Measurements from ENCODE around the gene CASQ2.
"Not testable (repeated sequence)": the region's sequence is repeated elsewhere in the genome, so short reads cannot be mapped to it uniquely, and the experiment has no call there.

Gene CASQ2

DNA sequence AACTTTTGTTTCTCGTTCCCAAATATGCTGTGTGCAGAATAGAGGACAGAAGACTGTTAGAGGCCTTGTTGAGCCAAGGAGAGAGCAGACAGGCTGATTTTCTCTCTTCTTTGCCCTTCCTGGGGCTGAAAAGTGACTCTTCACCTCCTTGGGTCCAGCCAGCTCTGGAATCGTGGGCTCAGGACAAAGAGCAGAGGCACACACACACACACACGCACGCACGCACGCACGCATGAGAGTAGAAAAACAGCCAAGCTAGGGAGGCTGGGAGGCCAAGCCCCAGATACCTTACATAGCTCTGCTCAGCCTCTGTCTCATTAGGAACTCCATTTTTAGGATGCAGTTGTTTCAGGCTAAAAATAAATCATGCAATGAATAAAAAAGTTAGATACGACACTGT is at the start of gene CASQ2:
Gene CASQ2 (minus strand): TSS at position 166 of the 400 bp plus-strand sequence. CDS start 173 bp downstream, outside the sequence.
- DNase-seq, result no peak

DNA sequence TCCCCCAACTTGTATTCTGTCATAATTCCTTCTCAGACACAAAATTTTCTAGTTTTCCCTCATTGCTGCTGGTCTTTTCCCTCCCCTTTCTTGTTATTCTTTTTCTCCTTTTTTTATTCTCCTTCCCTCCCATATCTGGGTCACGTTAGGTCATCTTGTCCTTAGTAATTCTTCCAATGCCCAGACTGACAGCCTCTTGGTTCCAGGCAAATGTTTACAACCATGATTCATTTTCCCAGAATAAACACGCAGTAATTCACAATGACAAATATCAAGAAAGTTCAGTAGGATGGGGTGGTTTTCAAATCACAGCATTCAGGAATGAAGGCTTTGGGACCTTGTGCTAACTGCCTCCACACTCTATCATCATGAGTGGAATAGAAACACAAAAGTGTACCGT is 47.2 kb upstream of the CASQ2 start:
- no peak for DNase-seq

GRCh38 chr1:115814685-115815398 is 46.3 kb upstream of the CASQ2 start:
- DNase-seq, result no peak

GRCh38 chr1:115813727-115814126 is 45.2 kb upstream of the CASQ2 start:
- no peak for DNase-seq

GRCh38 chr1:115811140-115811828 is 42.8 kb upstream of the CASQ2 start:
- no peak for DNase-seq

DNA sequence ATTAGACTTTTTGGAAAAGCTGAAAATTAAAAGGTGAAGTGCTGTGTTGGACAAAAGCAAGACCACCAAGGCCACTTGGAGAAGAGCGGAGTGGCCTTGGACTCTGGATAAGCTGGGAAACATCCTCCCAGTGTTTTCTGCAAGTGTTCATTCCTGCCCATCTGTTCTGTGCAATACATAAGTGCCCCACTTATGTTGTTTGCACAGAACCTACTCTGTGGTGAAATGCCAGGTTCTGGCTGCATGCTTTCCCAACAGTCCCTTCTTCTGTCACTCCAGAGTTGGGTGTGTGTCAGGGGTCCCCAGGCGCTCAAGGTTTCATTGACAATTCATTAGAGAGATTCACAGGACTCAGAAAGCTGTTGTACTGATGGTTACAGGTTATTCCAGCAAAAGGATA is 42.1 kb upstream of the CASQ2 start:
- DNase-seq, result no peak

DNA sequence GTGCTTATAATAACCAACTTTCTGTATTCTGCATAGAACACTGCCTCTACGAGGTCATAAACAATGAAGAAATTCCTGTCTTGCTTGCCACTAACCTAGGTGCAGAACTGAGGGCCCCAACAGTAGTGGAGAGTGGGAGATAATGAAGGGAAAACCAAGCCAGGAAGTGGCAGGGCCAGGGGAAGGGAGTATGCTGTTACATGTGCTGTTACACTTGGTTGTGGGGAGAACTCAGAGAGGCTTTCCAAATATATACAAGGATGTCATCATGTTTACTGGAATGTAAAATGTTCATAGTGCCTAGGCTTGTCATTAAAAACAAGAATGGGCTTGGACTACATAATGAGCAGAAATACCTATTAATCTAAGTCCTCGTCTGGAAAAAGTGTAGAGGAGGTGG is 41.3 kb upstream of the CASQ2 start:
- no peak for DNase-seq

GRCh38 chr1:115809076-115809475 is 40.6 kb upstream of the CASQ2 start:
- DNase-seq, result no peak

DNA sequence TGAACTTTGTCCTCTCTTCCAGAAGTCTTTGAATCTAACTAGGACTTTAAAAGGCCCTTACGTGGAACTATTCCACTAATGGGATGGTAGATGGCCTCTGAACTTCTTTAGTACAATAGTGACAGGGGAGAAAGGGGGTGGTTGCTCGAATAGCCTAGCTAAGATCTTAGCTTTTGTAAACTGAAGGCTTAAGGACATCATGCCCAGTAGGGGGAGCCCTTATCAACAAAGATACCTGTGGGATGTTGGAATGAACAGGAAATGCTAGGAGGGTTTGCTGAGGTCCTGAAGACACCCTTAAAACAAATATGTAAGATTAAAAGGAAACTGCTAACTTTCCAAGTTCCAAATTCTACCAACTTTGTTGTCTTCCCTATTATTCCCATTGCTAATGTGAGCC is 39.2 kb upstream of the CASQ2 start:
- DNase-seq, result peak; percentile 75

DNA sequence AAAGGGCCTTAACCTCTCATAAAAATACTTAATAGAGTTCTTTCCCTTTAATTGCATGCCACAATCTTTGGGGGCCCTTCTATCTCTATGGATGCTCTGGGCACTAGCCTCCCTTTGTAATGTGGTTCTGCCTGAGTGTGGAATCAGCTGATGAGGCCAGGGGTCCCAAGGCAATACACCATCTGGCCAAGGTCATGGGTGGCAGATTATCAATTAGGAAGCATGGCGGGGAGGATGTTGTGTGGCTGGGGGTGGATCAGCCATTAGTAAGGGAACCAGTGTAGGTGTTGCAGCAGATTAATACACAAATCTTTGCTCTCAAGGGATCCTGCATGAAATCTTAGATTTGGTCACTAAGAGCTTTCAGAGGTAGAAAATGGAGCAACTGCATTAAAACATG is 37.1 kb upstream of the CASQ2 start:
- no peak for DNase-seq

- DNase-seq, result no peak
Measured at GRCh38 chr1:115802416-115802815, 33.9 kb upstream of the CASQ2 start.

DNA sequence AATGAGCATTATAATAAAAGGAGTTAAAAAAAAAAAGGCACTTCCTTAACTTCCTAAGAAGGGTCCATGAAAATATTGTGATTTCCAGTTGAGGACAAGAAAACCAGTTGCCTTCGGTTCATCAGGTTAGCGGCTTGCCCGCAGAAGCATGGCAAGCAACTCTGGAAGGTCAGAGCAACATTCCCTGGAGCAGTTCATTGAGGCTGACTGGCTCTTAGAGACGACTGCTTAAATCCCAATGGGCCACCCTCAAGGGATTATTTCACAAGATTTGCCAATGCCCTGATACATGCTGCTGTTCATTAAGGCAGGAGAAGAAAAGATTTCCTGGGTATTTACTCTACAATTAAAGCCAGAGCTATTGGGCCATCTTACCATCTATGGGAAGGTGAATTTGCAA is 29.0 kb upstream of the CASQ2 start:
- DNase-seq, result no peak

DNA sequence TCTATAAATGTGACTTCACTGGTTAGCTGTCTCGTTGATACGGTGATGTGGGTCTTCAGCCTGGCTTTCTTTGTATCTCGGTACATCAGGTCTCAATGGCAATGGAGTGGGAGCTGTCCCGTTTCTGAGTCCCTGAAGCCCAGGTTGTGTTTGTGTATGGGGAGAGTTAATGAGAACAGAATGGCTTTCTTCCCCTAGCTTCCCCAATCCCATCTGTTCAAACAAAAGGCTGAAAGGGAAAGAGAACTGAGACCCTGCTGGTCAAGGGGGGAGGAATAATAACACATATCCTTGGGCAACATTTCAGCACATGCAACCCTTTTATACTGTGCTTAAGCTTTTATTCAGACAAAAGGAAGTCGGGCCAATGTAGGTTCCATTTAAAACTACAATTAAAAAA is 28.4 kb upstream of the CASQ2 start:
- no peak for DNase-seq

DNA sequence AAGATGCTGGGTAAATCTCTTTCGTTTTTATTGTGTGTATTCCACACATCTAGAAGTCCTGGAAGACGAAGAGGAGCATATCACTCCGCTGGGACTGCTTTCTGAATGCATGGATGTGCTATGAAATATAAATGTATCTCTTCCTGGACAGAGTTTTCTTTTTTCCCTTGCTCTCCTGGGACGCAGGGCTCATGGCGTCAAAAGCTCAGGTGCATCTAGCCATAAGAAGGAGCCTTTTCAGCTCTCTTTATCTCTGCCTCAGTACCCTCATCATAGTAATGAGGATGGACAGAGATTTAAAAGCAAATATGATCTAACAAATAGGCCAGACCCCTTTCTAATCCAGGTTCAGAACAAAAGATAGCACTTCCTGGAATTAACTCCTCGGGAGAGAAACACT is 27.5 kb upstream of the CASQ2 start:
- no peak for DNase-seq

DNA sequence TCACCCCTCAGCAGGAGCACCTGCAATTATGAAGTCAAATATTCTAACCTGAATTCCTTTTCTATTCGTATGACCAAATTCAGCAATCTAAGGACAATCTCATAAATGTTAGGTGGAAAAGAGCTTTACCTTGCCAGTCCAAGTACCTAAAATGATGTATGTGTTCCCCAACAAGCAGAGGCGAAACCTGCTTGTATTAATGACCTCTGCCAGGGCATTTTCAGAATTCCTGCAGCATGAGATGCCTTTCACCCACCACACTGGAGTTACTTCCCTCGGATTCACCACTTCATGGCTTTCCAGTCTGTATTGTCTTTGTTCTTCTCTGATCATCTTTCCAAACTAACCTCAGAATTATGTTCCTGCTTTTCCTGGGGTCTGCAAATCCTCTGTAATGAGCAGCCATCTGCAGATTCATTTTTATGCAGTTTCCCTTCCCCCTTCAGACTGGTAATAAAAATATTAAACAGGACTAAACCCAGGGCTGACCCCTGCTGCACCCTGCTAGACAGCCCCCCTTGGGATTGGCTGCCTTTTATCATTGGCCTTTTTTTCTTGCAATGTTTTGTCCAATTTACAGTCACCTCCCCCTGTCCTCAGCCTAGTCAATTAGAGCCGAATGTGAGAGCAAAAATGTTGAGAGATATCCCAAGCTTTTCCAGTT is 26.6 kb upstream of the CASQ2 start:
- no peak for DNase-seq

GRCh38 chr1:115793162-115793561 is 24.6 kb upstream of the CASQ2 start:
- DNase-seq, result no peak

DNA sequence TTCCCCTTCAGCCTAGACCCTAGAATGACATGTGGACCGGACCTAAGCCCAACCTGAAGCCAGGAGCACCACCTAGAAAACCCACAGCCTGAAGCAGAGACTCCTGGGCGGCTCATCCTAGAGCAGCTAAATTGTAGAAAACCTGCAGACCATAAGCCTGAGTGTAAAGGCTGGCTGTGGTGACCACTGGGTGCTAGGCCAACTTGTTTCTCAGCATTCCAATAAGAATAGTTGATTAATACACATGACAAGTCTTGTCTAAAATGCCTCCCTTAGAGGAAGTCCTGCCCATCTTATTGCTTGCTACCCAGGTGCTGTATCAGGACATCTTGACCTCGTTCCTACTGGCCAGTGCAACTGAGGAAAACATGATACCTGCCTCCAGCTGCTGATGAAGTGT is 23.3 kb upstream of the CASQ2 start:
- DNase-seq, result no peak

DNA sequence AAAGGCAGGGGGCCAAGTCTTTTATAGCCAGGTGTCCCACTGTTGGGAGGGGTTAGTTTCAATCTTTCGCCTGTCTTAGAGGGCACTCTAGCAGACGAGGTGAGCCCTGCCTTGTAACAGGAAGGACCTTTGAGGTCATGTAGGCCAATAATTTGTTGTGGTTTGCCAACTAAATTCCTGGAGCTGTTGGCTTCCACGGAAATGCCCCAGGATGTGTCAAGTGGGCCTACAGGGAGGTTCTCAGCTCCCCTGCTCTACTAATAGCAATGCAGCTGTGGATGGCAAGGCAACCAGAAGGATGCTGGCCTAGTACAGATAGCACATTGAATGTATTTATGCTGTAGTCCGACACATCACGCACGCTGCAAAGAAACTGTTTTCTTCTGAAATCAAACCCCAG is 22.3 kb upstream of the CASQ2 start:
- DNase-seq, result no peak

- no peak for DNase-seq
Measured at GRCh38 chr1:115790356-115790755, 21.8 kb upstream of the CASQ2 start.

- DNase-seq, result no peak
Measured at GRCh38 chr1:115783311-115783710, 14.8 kb upstream of the CASQ2 start.

GRCh38 chr1:115782571-115783281 is 14.2 kb upstream of the CASQ2 start:
- DNase-seq, result no peak

- DNase-seq, result peak; percentile 7
Measured at GRCh38 chr1:115781851-115782250, 13.3 kb upstream of the CASQ2 start.

GRCh38 chr1:115781343-115781742 is 12.8 kb upstream of the CASQ2 start:
- DNase-seq, result no peak

GRCh38 chr1:115780655-115781054 is 12.1 kb upstream of the CASQ2 start:
- DNase-seq, result not testable (repeated sequence)

Data from NCI-H1105 (cell line).